GM21529 (cell line): ENCODE measurements around the gene HASPIN.

Source experiments
- ATAC-seq: cut with Tn5 transposase; IDR thresholded peaks from one replicate; pipeline ENCODE4 v1.9.1; 2021; ENCODE audit not compliant: unreplicated experiment

HASPIN gene

GRCh38 chr17:3723556-3724377 is at the start of gene HASPIN:
HASPIN (plus strand) TSS chr17:3723903; CDS start chr17:3723936, 33 bp downstream.
- ATAC-seq: peak; percentile 76

- ATAC-seq: no peak
These were observed 47.8 kb upstream of the HASPIN start for GRCh38 chr17:3675886-3676285.

- no peak for ATAC-seq
These were observed 45.4 kb upstream of the HASPIN start for GRCh38 chr17:3678095-3678820.

- ATAC-seq: no peak
These were observed 44.7 kb upstream of the HASPIN start for GRCh38 chr17:3678821-3679530.

- no peak for ATAC-seq
These were observed 44.1 kb upstream of the HASPIN start for GRCh38 chr17:3679531-3680126.

- no peak for ATAC-seq
These were observed 42.6 kb upstream of the HASPIN start for GRCh38 chr17:3681057-3681456.

- ATAC-seq: no peak
These were observed 42.1 kb upstream of the HASPIN start for GRCh38 chr17:3681565-3681964.

GRCh38 chr17:3682033-3682432 is 41.7 kb upstream of the HASPIN start:
- ATAC-seq: no peak

- ATAC-seq: no peak
These were observed 40.6 kb upstream of the HASPIN start for GRCh38 chr17:3683054-3683511.

- no peak for ATAC-seq
These were observed 38.5 kb upstream of the HASPIN start for GRCh38 chr17:3685174-3685573.

- no peak for ATAC-seq
These were observed 35.6 kb upstream of the HASPIN start for GRCh38 chr17:3688027-3688553.

GRCh38 chr17:3688852-3689261 is 34.8 kb upstream of the HASPIN start:
- ATAC-seq: no peak

GRCh38 chr17:3689262-3690093 is 34.2 kb upstream of the HASPIN start:
- no peak for ATAC-seq

- no peak for ATAC-seq
These were observed 33.5 kb upstream of the HASPIN start for GRCh38 chr17:3690094-3690715.

- no peak for ATAC-seq
These were observed 32.1 kb upstream of the HASPIN start for GRCh38 chr17:3691617-3692067.

GRCh38 chr17:3692346-3692745 is 31.4 kb upstream of the HASPIN start:
- no peak for ATAC-seq

GRCh38 chr17:3693141-3693540 is 30.6 kb upstream of the HASPIN start:
- no peak for ATAC-seq

GRCh38 chr17:3693829-3694231 is 29.9 kb upstream of the HASPIN start:
- ATAC-seq: peak; percentile 50

- no peak for ATAC-seq
These were observed 28.5 kb upstream of the HASPIN start for GRCh38 chr17:3695129-3695722.
